Measurements from ENCODE around the gene SLC7A10.

SLC7A10 gene

GRCh38 chr19:33225458-33225926, at the start of gene SLC7A10:
TSS of gene SLC7A10 (minus strand) at chr19:33225850. CDS start at chr19:33225703, 147 bp downstream.
- Histone ChIP-seq H3K27me3 (ENCODE audit: control insufficient read depth, low read length) (no peaks in the 10 kb centered on the region), H3K27ac (ENCODE audit: low read depth, low read length) (no peak within 1 kb of the TSS), H3K4me1 (ENCODE audit: control insufficient read depth, low read length) (no peaks in the 10 kb centered on the region), H3K79me2 (ENCODE audit: control insufficient read depth, low read length) (no peaks in the 10 kb centered on the region), H3K4me3 (ENCODE audit: low read length) (no peak within 1 kb of the TSS), H3F3A (ENCODE audit: control insufficient read depth, insufficient read depth) (no peaks in the 10 kb centered on the region), H3K9me2 (replicated peaks; ENCODE audit: control insufficient read depth, low read length) (no peaks in the 10 kb centered on the region), H3K36me3 (ENCODE audit: control insufficient read depth, low read length) (no peaks in the 10 kb centered on the region), H3K4me2 (ENCODE audit: low read length) (no peak within 1 kb of the TSS), H3K9me3 (ENCODE audit: control insufficient read depth, insufficient read depth, low read length) (peaks cover 4% of the 10 kb centered on the region; the same call in 1 of the 2 replicates), H4K20me1 (ENCODE audit: control insufficient read depth, insufficient read depth, low read depth, low read length) (no peaks in the 10 kb centered on the region)
- TF ChIP-seq EZH2phosphoT487 (IDR thresholded peaks at IDR 0.05; ENCODE audit: borderline replicate concordance, low read length) (no peak), CTCF (IDR thresholded peaks at IDR 0.05; ENCODE audit: low read depth, low read length, poor library complexity, severe bottlenecking) (no peak)

- TF ChIP-seq CTCF (IDR thresholded peaks at IDR 0.05; ENCODE audit: low read depth, low read length, poor library complexity, severe bottlenecking) (no peak), EZH2phosphoT487 (IDR thresholded peaks at IDR 0.05; ENCODE audit: borderline replicate concordance, low read length) (no peak)
- no peaks in the 10 kb centered on the region for H3F3A ChIP-seq (ENCODE audit: control insufficient read depth, insufficient read depth)
- no peak overlapping the region for H3K4me3 ChIP-seq (ENCODE audit: low read length)
- no peaks in the 10 kb centered on the region for H3K27me3 ChIP-seq (ENCODE audit: control insufficient read depth, low read length)
- no peaks in the 10 kb centered on the region for H3K9me2 ChIP-seq (replicated peaks; ENCODE audit: control insufficient read depth, low read length)
- H3K36me3 ChIP-seq (ENCODE audit: control insufficient read depth, low read length): no peaks in the 10 kb centered on the region
- H3K9me3 ChIP-seq (ENCODE audit: control insufficient read depth, insufficient read depth, low read length): no peaks in the 10 kb centered on the region
- no peaks in the 10 kb centered on the region for H4K20me1 ChIP-seq (ENCODE audit: control insufficient read depth, insufficient read depth, low read depth, low read length)
- no peak overlapping the region for H3K4me2 ChIP-seq (ENCODE audit: low read length)
- no peaks in the 10 kb centered on the region for H3K4me1 ChIP-seq (ENCODE audit: control insufficient read depth, low read length)
- no peak overlapping the region for H3K27ac ChIP-seq (ENCODE audit: low read depth, low read length)
- no peaks in the 10 kb centered on the region for H3K79me2 ChIP-seq (ENCODE audit: control insufficient read depth, low read length)
These were observed 49.3 kb upstream of the SLC7A10 start for GRCh38 chr19:33274663-33275558.

DNA sequence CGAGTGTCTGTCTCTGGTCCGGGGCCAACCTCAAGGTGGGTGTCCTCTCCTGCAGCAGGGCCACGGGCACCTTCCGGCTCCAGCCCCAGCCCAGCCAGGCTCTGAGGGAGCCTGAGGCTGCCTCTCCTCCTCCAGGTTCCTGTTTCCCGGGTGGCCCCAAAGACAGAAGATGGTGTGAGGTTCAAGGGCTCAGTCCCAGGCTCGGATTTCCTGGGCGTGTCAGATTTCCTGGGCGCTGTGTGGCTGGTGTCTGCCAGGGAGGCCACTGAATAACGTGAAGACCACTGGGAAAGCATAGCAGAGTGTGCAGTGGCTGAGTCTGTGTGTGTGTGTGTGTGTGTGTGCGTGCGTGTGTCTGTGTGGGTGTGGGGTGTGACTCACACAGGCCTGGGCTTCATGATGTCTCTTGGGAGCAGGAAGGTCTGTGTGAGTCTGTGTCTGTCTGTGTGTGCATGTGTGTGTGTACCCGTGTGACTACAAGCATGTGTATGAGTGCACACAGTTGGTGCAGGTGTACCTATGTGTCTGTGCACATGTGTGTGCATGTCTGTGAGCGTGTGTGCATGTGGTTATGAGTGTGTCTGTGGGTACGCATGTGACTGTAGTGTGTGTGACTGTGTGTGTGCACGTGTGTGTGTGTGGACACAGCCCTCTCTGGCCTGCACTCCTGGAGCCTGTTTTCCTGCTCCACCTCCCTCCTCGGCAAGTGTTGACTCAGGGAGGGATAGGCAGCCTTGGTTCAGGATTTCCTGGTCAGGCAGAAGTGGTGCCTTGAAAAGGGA, 48.4 kb upstream of the SLC7A10 start:
- Histone ChIP-seq H3K79me2 (ENCODE audit: control insufficient read depth, low read length) (no peaks in the 10 kb centered on the region), H3K27me3 (ENCODE audit: control insufficient read depth, low read length) (no peaks in the 10 kb centered on the region), H3F3A (ENCODE audit: control insufficient read depth, insufficient read depth) (no peaks in the 10 kb centered on the region), H3K4me2 (ENCODE audit: low read length) (no peak overlapping the region), H3K27ac (ENCODE audit: low read depth, low read length) (no peak overlapping the region), H3K36me3 (ENCODE audit: control insufficient read depth, low read length) (no peaks in the 10 kb centered on the region), H4K20me1 (ENCODE audit: control insufficient read depth, insufficient read depth, low read depth, low read length) (no peaks in the 10 kb centered on the region), H3K4me3 (ENCODE audit: low read length) (no peak overlapping the region), H3K9me3 (ENCODE audit: control insufficient read depth, insufficient read depth, low read length) (no peaks in the 10 kb centered on the region), H3K4me1 (ENCODE audit: control insufficient read depth, low read length) (no peaks in the 10 kb centered on the region), H3K9me2 (replicated peaks; ENCODE audit: control insufficient read depth, low read length) (no peaks in the 10 kb centered on the region)
- TF ChIP-seq EZH2phosphoT487 (IDR thresholded peaks at IDR 0.05; ENCODE audit: borderline replicate concordance, low read length) (no peak), CTCF (IDR thresholded peaks at IDR 0.05; ENCODE audit: low read depth, low read length, poor library complexity, severe bottlenecking) (no peak)
